Measurements from ENCODE around the gene CNTN4.
"Not testable (repeated sequence)": the region's sequence is repeated elsewhere in the genome, so short reads cannot be mapped to it uniquely, and the experiment has no call there.

Gene CNTN4

DNA sequence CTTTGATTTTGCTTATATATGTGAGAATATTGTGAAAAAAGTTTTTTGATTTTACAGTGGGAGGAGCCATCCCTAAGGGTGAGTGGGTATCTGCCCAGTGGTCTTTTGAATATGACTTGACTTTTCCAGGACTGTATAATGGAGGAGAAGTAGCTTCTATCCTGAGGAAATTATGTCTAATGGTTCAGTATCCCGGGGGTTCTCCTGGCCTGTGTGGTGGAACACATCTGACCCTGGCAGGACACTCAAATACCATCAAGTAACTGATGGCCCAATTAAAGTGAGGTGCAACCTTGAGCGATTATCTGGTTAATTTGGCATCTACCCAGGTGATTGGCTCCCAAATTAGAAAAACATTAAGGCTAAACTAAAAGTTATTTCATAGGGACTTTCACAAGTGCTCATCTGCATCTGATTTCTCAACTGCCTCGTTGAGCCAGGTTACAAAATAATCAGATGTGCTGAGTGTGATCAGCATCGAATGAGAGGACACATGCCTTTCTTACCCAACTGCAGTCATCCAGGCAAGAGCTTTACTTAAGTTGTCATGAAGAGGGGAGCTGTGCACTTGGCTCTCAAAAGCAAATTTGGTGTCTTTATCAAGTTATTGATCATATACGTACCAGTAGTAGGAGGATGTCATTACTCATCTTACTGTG is 810.2 kb downstream of the CNTN4 start:
- DNase-seq (ENCODE audit: low spot score) = no peak

GRCh38 chr3:2910997-2911396 is 812.3 kb downstream of the CNTN4 start:
- no peak for DNase-seq (ENCODE audit: low spot score)

GRCh38 chr3:2915826-2916225 is 817.2 kb downstream of the CNTN4 start:
- no peak for DNase-seq (ENCODE audit: low spot score)

- DNase-seq (ENCODE audit: low spot score) = not testable (repeated sequence)
Observed at GRCh38 chr3:2916640-2917039, 818.0 kb downstream of the CNTN4 start.

DNA sequence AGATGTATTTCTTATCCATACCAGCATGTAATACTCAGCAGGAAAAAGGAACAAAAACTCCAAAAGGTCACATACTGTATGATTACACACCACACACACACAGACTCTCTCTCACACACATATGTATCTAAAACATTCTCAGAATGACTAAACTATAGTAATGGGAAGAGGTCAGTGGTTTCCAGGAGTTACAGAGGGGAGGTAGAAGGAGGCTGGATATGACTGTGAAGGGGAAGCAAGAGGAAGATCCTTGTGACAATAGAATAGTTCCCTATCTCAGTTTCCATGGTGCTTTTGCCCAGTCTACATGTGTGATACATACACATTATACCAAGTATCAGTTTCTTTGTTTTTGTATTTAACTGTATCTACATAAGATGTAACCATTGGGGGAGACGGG is 821.4 kb downstream of the CNTN4 start:
- DNase-seq (ENCODE audit: low spot score) = no peak

GRCh38 chr3:2921452-2921851 is 822.8 kb downstream of the CNTN4 start:
- no peak for DNase-seq (ENCODE audit: low spot score)

- no peak for DNase-seq (ENCODE audit: low spot score)
Observed at GRCh38 chr3:2921903-2922302, 823.2 kb downstream of the CNTN4 start.

DNA sequence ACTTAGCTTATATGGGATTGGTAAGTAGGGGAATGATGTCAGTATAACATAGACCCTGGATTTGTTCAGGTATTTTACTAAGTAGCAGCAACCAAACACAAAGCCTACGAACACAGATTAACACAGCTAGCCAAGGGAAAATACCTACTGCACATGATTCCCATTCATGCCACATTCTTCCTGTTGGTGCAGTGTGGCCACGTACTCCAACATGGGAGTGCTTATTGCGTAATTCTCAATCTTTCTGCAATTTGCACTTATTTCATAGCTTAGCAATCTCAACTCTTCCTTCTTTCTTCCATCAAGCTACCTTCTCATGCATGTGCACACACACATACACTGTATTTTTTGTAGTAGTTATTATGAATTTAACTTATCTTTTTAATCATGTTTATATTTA is 824.7 kb downstream of the CNTN4 start:
- DNase-seq (ENCODE audit: low spot score) = no peak

- no peak for DNase-seq (ENCODE audit: low spot score)
Observed at GRCh38 chr3:2927259-2927658, 828.6 kb downstream of the CNTN4 start.

DNA sequence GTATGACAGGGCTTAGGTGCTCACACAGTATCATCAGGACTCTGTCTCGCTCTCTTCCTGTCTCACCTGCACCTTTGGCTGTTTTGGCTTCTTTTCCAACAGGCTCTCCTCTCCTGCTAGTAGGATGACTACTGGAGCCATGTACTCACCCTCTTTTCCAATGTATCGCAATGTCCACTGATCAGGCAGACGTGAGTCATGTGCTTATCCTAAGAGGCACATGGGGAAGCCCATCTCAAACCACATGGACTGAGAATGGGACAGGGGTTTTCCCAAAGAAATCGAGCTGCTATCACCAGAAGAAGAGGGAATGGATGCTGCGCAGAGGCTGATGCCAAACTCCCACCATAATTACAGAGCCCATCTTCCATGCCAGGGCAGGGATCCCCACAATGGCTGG is 830.9 kb downstream of the CNTN4 start:
- no peak for DNase-seq (ENCODE audit: low spot score)

GRCh38 chr3:2931265-2931664 is 832.6 kb downstream of the CNTN4 start:
- no peak for DNase-seq (ENCODE audit: low spot score)

GRCh38 chr3:2934541-2934940 is 835.9 kb downstream of the CNTN4 start:
- no peak for DNase-seq (ENCODE audit: low spot score)

DNA sequence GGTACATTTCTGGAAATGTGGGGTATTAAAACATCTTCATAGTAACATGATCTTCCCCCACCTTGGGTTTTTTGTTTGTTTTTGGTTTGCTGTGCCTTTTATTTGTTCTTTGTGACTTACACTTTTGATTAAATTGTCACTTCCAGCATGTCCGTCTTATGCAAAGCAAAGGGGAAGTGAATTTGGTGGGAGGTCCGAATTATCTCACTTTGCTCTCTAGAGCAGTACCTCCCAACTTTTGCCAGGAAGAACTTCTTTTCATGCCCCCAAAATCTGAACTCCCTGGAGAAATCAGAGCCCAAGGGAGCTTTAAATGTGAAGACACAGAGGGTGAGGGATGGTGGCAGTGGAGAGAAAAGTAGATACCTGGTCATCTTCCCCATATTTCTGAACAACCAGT is 838.4 kb downstream of the CNTN4 start:
- no peak for DNase-seq (ENCODE audit: low spot score)

DNA sequence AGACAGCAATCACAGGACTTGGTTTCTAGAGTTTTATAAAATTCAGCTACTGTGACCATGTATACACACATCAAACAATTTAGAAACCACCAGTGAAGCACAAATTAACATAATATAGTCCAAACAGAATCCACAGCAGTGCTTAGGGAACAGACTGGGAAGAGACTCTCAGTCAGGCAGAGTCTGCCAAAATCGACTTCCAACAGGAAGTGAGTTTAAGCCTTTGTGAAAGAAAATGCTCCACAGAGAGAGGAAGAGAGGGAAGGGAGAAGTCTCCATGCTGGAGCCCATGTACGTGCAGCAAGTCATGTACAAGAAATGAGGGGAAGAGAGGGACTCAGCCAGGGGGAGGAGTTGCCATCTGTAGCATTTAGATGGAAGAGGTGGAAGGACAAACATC is 838.9 kb downstream of the CNTN4 start:
- no peak for DNase-seq (ENCODE audit: low spot score)

DNA sequence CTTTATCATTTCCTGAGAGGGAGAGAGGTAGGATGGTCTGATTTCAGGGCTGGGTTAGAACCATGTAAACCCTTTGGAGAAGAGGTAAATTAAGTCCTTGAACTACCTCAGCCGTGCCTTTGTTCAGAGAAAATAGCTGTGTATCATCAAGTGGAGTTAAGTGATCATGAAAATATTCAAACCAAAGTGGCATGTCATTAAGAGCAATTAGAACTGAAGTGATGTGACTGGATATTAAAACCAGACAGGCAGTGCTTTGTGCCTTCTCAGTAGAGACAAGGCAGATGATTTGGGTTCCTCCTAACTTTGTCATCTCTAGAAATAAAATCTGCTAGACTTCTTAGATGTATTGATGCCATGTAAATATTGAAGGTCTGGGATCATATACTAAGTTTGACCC is 840.0 kb downstream of the CNTN4 start:
- DNase-seq (ENCODE audit: low spot score) = no peak

- DNase-seq (ENCODE audit: low spot score) = no peak
Observed at GRCh38 chr3:2940062-2940461, 841.4 kb downstream of the CNTN4 start.

DNA sequence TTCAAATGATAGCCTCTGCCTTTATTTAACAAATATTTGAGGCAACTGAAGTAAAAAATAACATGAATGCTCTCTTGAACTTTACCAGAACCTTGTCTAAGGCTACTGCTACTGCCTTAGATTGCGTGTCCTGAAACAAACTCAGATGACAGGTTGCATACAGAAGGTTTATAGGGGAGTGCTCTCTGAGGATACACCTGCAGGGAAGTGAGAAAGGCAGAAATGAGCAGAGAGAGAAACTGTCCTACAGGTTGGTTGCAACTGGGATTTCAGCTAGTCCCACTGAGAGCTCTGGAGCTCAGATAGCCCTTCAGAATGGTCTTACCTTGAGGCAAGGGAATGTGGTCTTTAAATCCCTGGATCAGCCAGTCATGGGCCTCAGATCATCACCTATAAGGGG is 846.0 kb downstream of the CNTN4 start:
- no peak for DNase-seq (ENCODE audit: low spot score)

GRCh38 chr3:2945121-2945520 is 846.5 kb downstream of the CNTN4 start:
- no peak for DNase-seq (ENCODE audit: low spot score)

GRCh38 chr3:2947536-2947935 is 848.9 kb downstream of the CNTN4 start:
- no peak for DNase-seq (ENCODE audit: low spot score)

DNA sequence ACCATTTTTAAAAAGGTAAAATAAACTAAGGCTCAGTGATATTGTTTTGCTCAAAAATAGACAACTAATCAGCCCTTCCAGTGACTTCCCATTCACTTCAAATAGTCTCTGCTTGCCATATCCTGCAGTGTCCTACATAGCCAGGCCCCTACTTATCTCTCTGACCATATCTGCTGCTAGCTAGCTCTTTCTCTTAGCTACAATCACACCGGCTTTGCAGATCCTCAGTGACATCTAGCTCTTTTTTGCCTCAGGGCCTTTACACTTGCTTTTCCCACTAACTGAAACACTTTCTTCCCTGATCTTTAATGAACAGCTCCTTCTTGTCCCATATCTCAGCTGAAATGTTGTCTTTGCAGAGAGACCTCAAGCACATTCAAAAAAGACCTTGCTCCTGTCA is 850.2 kb downstream of the CNTN4 start:
- no peak for DNase-seq (ENCODE audit: low spot score)

DNA sequence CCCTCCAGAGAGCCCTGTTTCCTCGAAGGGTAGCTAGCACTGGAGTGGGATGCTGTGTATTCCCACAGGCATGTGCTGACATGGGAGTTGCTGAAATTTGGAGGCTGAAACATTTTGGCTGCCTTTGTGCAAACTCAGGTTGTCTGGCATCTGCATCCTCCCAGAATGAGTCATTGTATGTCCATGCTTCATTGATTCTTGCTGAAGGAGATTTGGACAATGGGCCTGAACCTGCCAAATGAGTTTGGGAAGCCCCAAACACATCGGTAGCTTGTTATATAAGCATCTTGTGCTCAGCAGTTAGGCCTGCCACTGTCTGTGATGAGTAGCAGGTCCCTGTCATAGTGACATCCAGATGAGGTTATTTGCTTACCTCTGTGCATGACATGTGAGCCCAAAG is 851.5 kb downstream of the CNTN4 start:
- DNase-seq (ENCODE audit: low spot score) = no peak

GRCh38 chr3:2957115-2957514 is 858.4 kb downstream of the CNTN4 start:
- no peak for DNase-seq (ENCODE audit: low spot score)

GRCh38 chr3:2958551-2958950 is 859.9 kb downstream of the CNTN4 start:
- DNase-seq (ENCODE audit: low spot score) = no peak

GRCh38 chr3:2961576-2961975 is 862.9 kb downstream of the CNTN4 start:
- DNase-seq (ENCODE audit: low spot score) = no peak

DNA sequence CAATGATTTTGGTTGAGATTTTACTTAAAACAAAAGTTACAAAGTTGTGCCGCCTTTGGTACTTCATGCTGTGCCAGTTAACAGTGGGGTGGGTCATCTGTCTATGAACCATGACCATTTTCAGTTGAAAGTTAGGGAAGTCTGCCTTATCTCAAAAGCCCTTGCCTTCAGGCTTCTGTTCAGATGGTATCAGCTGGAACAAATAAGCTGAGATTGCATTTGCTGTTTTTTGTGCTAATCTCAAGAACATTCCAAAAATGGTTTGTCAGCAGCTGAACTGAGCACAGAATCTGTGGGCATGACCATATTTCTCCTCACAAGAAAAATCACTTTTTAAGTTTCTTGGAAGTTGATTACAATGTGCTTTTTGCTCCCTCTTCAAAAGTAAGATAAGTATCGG is 869.2 kb downstream of the CNTN4 start:
- DNase-seq (ENCODE audit: low spot score) = no peak
